ENCODE measurements around the gene DNAJB9. TPM values are rescaled to one million over a fixed set of nuclear protein-coding genes. Genes with fewer than 3 reads are reported as not detected.

Gene DNAJB9
- total and polyA plus RNA-seq, 10 of the 15 experiments (the other 5 are each of a cell fraction or from before 2014, with no cell fraction given) = 4.5 to 20.9 (median 8.8) TPM

- TF ChIP-seq, protein P1, sequence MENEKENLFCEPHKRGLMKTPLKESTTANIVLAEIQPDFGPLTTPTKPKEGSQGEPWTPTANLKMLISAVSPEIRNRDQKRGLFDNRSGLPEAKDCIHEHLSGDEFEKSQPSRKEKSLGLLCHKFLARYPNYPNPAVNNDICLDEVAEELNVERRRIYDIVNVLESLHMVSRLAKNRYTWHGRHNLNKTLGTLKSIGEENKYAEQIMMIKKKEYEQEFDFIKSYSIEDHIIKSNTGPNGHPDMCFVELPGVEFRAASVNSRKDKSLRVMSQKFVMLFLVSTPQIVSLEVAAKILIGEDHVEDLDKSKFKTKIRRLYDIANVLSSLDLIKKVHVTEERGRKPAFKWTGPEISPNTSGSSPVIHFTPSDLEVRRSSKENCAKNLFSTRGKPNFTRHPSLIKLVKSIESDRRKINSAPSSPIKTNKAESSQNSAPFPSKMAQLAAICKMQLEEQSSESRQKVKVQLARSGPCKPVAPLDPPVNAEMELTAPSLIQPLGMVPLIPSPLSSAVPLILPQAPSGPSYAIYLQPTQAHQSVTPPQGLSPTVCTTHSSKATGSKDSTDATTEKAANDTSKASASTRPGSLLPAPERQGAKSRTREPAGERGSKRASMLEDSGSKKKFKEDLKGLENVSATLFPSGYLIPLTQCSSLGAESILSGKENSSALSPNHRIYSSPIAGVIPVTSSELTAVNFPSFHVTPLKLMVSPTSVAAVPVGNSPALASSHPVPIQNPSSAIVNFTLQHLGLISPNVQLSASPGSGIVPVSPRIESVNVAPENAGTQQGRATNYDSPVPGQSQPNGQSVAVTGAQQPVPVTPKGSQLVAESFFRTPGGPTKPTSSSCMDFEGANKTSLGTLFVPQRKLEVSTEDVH (IDR thresholded peaks at IDR 0.05; ENCODE audit: low read depth, partially characterized antibody) = no peak
- no peak for TF ChIP-seq E4F1 (IDR thresholded peaks at IDR 0.05; ENCODE audit: borderline replicate concordance, partially characterized antibody)
- TF ChIP-seq SP1 (IDR thresholded peaks at IDR 0.05; ENCODE audit: low read depth, low read length) = no peak
Measured at GRCh38 chr7:108614896-108615295, 45.2 kb downstream of the DNAJB9 start (continued).

- FAIRE-seq (no peak), ATAC-seq (no peak), DNase-seq (ENCODE audit: low read depth, low spot score) (no peak)
- Histone ChIP-seq H3K27ac (ENCODE audit: control insufficient read depth, insufficient read depth) (no peak overlapping the region), H3K4me3 (no peak overlapping the region), H2AFZ (ENCODE audit: control insufficient read depth, low read depth, low read length) (no peak overlapping the region), H3K4me2 (ENCODE audit: control insufficient read depth, insufficient read depth) (no peak overlapping the region), H3K27me3 (replicated peaks in 1 of 2; ENCODE audit: control insufficient read depth in 2 of 2, insufficient read depth in 2 of 2, low read length in 1 of 2) (no peaks in the 10 kb centered on the region; a peak in 2 of 4 replicates), H3K36me3 (ENCODE audit: control insufficient read depth in 2 of 2, insufficient read depth in 2 of 2, low read length in 1 of 2) (no peaks in the 10 kb centered on the region), H4K20me1 (ENCODE audit: control insufficient read depth, insufficient read depth) (no peaks in the 10 kb centered on the region), H3K4me1 (ENCODE audit: control insufficient read depth, insufficient read depth, low read length) (no peaks in the 10 kb centered on the region), H3K9ac (ENCODE audit: control insufficient read depth, insufficient read depth, low read length) (no peak overlapping the region), H3K79me2 (ENCODE audit: control insufficient read depth, insufficient read depth, low read length) (no peaks in the 10 kb centered on the region), H3K9me3 (replicated peaks; ENCODE audit: control insufficient read depth, insufficient read depth, low read length) (no peaks in the 10 kb centered on the region)
- WGBS (ENCODE audit: insufficient coverage, insufficient replicate concordance, low lambda C conversion rate, missing lambda C conversion rate) = 63% methylated on average over 3 of the region's 3 CpGs
- RAD21 ChIA-PET (ENCODE audit: unreplicated experiment) = interaction anchor here (0.6 kb wide), 1 partner anchor 149 kb away, joined by 3 read pairs; no protein-coding TSS in a partner anchor
- POLR2A ChIA-PET = interaction anchor here (0.6 kb wide), 1 partner anchor 31 kb away, joined by 4 read pairs; no protein-coding TSS in a partner anchor
- CTCF ChIA-PET = interaction anchor here (1.3 kb wide), 1 partner anchor 9 kb away, joined by 3 read pairs; no protein-coding TSS in a partner anchor
- BruUV-seq (replicated peaks) = no TSS peak
- intact Hi-C loops (cut with micrococcal nuclease; ENCODE audit: unreplicated experiment) (loop anchor here (10.0 kb wide), 1 partner anchor 1827 kb away; no protein-coding TSS in a partner anchor), in situ Hi-C loops (cut with MboI) (no loop called here)
- SMC1A ChIA-PET (ENCODE audit: uncharacterized antibody, unreplicated experiment) = interaction anchor here (1.4 to 2.5 kb wide), 2 partner anchors 9 to 13 kb away, joined by 4 to 7 read pairs; no protein-coding TSS in a partner anchor
- TF ChIP-seq, protein P2, sequence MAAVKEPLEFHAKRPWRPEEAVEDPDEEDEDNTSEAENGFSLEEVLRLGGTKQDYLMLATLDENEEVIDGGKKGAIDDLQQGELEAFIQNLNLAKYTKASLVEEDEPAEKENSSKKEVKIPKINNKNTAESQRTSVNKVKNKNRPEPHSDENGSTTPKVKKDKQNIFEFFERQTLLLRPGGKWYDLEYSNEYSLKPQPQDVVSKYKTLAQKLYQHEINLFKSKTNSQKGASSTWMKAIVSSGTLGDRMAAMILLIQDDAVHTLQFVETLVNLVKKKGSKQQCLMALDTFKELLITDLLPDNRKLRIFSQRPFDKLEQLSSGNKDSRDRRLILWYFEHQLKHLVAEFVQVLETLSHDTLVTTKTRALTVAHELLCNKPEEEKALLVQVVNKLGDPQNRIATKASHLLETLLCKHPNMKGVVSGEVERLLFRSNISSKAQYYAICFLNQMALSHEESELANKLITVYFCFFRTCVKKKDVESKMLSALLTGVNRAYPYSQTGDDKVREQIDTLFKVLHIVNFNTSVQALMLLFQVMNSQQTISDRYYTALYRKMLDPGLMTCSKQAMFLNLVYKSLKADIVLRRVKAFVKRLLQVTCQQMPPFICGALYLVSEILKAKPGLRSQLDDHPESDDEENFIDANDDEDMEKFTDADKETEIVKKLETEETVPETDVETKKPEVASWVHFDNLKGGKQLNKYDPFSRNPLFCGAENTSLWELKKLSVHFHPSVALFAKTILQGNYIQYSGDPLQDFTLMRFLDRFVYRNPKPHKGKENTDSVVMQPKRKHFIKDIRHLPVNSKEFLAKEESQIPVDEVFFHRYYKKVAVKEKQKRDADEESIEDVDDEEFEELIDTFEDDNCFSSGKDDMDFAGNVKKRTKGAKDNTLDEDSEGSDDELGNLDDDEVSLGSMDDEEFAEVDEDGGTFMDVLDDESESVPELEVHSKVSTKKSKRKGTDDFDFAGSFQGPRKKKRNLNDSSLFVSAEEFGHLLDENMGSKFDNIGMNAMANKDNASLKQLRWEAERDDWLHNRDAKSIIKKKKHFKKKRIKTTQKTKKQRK (IDR thresholded peaks at IDR 0.05; ENCODE audit: low read depth, low read length) = no peak
- TF ChIP-seq, protein P3, sequence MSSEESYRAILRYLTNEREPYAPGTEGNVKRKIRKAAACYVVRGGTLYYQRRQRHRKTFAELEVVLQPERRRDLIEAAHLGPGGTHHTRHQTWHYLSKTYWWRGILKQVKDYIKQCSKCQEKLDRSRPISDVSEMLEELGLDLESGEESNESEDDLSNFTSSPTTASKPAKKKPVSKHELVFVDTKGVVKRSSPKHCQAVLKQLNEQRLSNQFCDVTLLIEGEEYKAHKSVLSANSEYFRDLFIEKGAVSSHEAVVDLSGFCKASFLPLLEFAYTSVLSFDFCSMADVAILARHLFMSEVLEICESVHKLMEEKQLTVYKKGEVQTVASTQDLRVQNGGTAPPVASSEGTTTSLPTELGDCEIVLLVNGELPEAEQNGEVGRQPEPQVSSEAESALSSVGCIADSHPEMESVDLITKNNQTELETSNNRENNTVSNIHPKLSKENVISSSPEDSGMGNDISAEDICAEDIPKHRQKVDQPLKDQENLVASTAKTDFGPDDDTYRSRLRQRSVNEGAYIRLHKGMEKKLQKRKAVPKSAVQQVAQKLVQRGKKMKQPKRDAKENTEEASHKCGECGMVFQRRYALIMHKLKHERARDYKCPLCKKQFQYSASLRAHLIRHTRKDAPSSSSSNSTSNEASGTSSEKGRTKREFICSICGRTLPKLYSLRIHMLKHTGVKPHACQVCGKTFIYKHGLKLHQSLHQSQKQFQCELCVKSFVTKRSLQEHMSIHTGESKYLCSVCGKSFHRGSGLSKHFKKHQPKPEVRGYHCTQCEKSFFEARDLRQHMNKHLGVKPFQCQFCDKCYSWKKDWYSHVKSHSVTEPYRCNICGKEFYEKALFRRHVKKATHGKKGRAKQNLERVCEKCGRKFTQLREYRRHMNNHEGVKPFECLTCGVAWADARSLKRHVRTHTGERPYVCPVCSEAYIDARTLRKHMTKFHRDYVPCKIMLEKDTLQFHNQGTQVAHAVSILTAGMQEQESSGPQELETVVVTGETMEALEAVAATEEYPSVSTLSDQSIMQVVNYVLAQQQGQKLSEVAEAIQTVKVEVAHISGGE (CRISPR knock-in tag; IDR thresholded peaks at IDR 0.05) = no peak
- TF ChIP-seq BCL11A (IDR thresholded peaks at IDR 0.05; ENCODE audit: low read depth, low read length) (no peak), ZNF274 (IDR thresholded peaks at IDR 0.05; ENCODE audit: insufficient read depth, insufficient read length) (no peak), RUNX3 (IDR thresholded peaks at IDR 0.05; ENCODE audit: low read length) (no peak), POLR2AphosphoS5 (IDR thresholded peaks at IDR 0.05; ENCODE audit: low read length) (no peak)
Measured at GRCh38 chr7:108618056-108618455, 48.4 kb downstream of the DNAJB9 start.
